Activated CD8-positive, alpha-beta memory T cell treated with anti-CD3 and anti-CD28 coated beads for 48 hours (primary cell): Measurements from ENCODE around the gene STXBP3.
"Not testable (repeated sequence)": the region's sequence is repeated elsewhere in the genome, so short reads cannot be mapped to it uniquely, and the experiment has no call there.

ENCODE experiments used
- DNase-seq, 3 experiments: peaks; one replicate each; pipeline ENCODE4 v3.0.0-alpha.2; 2020; ENCODE audit warnings: low read depth in 2 of 3, low spot score in 2 of 3

Gene STXBP3

GRCh38 chr1:108746382-108747170, at the start of gene STXBP3:
Gene STXBP3, plus strand, starts transcription at chr1:108746674. Its CDS starts 64 bp downstream, at chr1:108746738.
- DNase-seq, result peak; percentile 98 to 100 (median 99)

- no peak for DNase-seq
Measured at GRCh38 chr1:108699375-108700332, 46.8 kb upstream of the STXBP3 start.

- DNase-seq, result no peak
Measured at GRCh38 chr1:108701176-108701849, 45.2 kb upstream of the STXBP3 start.

GRCh38 chr1:108702109-108702508, 44.4 kb upstream of the STXBP3 start:
- DNase-seq, result not testable (repeated sequence)

- no peak for DNase-seq
Measured at GRCh38 chr1:108703939-108704338, 42.5 kb upstream of the STXBP3 start.

- no peak for DNase-seq
Measured at GRCh38 chr1:108704496-108704895, 42.0 kb upstream of the STXBP3 start.

GRCh38 chr1:108706643-108707042, 39.8 kb upstream of the STXBP3 start:
- DNase-seq, result no peak

- DNase-seq, result peak in 2 of 3 experiments; percentile 27 to 28
Measured at GRCh38 chr1:108708691-108709660, 37.5 kb upstream of the STXBP3 start.

GRCh38 chr1:108712606-108713150, 33.8 kb upstream of the STXBP3 start, which contains the start of gene FNDC7:
Gene FNDC7, plus strand, starts transcription at chr1:108712908. Its CDS starts 26 bp downstream, at chr1:108712934.
- no peak for DNase-seq

- DNase-seq, result no peak
Measured at GRCh38 chr1:108715932-108716331, 30.5 kb upstream of the STXBP3 start.

GRCh38 chr1:108716437-108717230, 29.8 kb upstream of the STXBP3 start:
- DNase-seq, result no peak

- no peak for DNase-seq
Measured at GRCh38 chr1:108717774-108718316, 28.6 kb upstream of the STXBP3 start.

GRCh38 chr1:108718927-108719655, 27.4 kb upstream of the STXBP3 start:
- no peak for DNase-seq

- no peak for DNase-seq
Measured at GRCh38 chr1:108719656-108720435, 26.6 kb upstream of the STXBP3 start.

GRCh38 chr1:108722292-108722691, 24.2 kb upstream of the STXBP3 start:
- no peak for DNase-seq

GRCh38 chr1:108725906-108726305, 20.6 kb upstream of the STXBP3 start:
- DNase-seq, result no peak

- DNase-seq, result no peak
Measured at GRCh38 chr1:108728327-108728923, 18.0 kb upstream of the STXBP3 start.
